GM12878 (cell line): ENCODE measurements around the gene SIX3. TPM values are rescaled to one million over a fixed set of nuclear protein-coding genes. Genes with fewer than 3 reads are reported as not detected.

Experiments
- ATAC-seq: fragments of 200-7000 bp; cut with Tn5 transposase; 3 replicates; pipeline ENCODE4 v1.9.1; 2020; ENCODE audit warnings: mild to moderate bottlenecking, moderate library complexity
- BruUV-seq: library from RNA; stranded (reverse); fragments of 400-500 nt; replicated peaks from 2 replicates; lab custom pipeline; 2021; lab: Mats Ljungman, UMichigan
- CTCF ChIA-PET: fragments of 300-600 bp; sonication (Branson Sonifier 250); formaldehyde crosslinking; extraction: SDS; loops from one replicate; lab custom pipeline; 2021; ENCODE audit warnings: inconsistent platforms; lab: Yijun Ruan, JAX
- POLR2A ChIA-PET: fragments of 350-600 bp; formaldehyde crosslinking; extraction: SDS; loops from one replicate; lab custom pipeline; 2021; ENCODE audit warnings: inconsistent platforms; lab: Charles Lee
- RAD21 ChIA-PET: fragments of 300-600 bp; sonication (Branson Sonifier 250); formaldehyde crosslinking; loops from one replicate; lab custom pipeline; 2023; ENCODE audit warnings: antibody characterized with exemption; ENCODE audit not compliant: unreplicated experiment; lab: Charles Lee
- SMC1A ChIA-PET: fragments of 300-600 bp; sonication (Branson Sonifier 250); formaldehyde crosslinking; loops from one replicate; lab custom pipeline; 2023; ENCODE audit not compliant: unreplicated experiment, uncharacterized antibody; lab: Charles Lee
- DNase-seq: peaks from one replicate; pipeline ENCODE4 v3.0.0-alpha.2; 2011; ENCODE audit warnings: low read depth, low spot score
- FAIRE-seq: peaks from 3 replicates; lab custom pipeline; 2011; peaks lifted over from hg19 to GRCh38; lab: Jason Lieb, UNC
- H2AFZ ChIP-seq: 2 replicates; pipeline ENCODE4 v1.6.0; 2011; ENCODE audit warnings: low read depth, low read length, control low read depth; ENCODE audit not compliant: control insufficient read depth
- H3K27ac ChIP-seq: 2 replicates; pipeline ENCODE4 v1.5.1; 2011; ENCODE audit warnings: control low read depth; ENCODE audit not compliant: control insufficient read depth, insufficient read depth
- H3K27me3 ChIP-seq, 2 experiments: replicated peaks in 1 of 2; 2 replicates each; pipeline versions ENCODE4 v1.6.0 to v1.6.1; 2011; ENCODE audit warnings: low read length in 1 of 2; ENCODE audit not compliant: control insufficient read depth in 2 of 2, insufficient read depth in 2 of 2
- H3K36me3 ChIP-seq, 2 experiments: 2 replicates each; pipeline ENCODE4 v1.5.1; 2011; ENCODE audit warnings: low read length in 1 of 2; ENCODE audit not compliant: control insufficient read depth in 2 of 2, insufficient read depth in 2 of 2
- H3K4me1 ChIP-seq: 2 replicates; pipeline ENCODE4 v1.6.1; 2011; ENCODE audit warnings: mild to moderate bottlenecking, low read length, moderate library complexity, mixed read lengths; ENCODE audit not compliant: control insufficient read depth, insufficient read depth
- H3K4me2 ChIP-seq: 2 replicates; pipeline ENCODE4 v1.6.0; 2011; ENCODE audit warnings: control low read depth; ENCODE audit not compliant: control insufficient read depth, insufficient read depth
- H3K4me3 ChIP-seq: fragments of 200-600 bp; sonication (generic); 2 replicates; pipeline ENCODE4 v1.5.1; 2016
- H3K79me2 ChIP-seq: 2 replicates; pipeline ENCODE4 v1.6.0; 2011; ENCODE audit warnings: low read length; ENCODE audit not compliant: control insufficient read depth, insufficient read depth
- H3K9ac ChIP-seq: 2 replicates; pipeline ENCODE4 v1.8.0; 2011; ENCODE audit warnings: low read length, control low read depth, mixed read lengths; ENCODE audit not compliant: control insufficient read depth, insufficient read depth
- H3K9me3 ChIP-seq: replicated peaks from 3 replicates; pipeline ENCODE4 v1.5.1; 2011; ENCODE audit warnings: mild to moderate bottlenecking, low read length; ENCODE audit not compliant: control insufficient read depth, insufficient read depth
- H4K20me1 ChIP-seq: 2 replicates; pipeline ENCODE4 v1.6.0; 2011; ENCODE audit not compliant: control insufficient read depth, insufficient read depth
- HDGF ChIP-seq: fragments of 450-650 bp; IDR thresholded peaks from 2 replicates; pipeline ENCODE4 v1.6.1; 2016; ENCODE audit warnings: antibody characterized with exemption
- KDM1A ChIP-seq: fragments of 200-600 bp; sonication (generic); IDR thresholded peaks from 2 replicates; pipeline ENCODE4 v1.6.1; 2016; ENCODE audit warnings: borderline replicate concordance
- KLF5 ChIP-seq: fragments of 450-650 bp; IDR thresholded peaks from 2 replicates; pipeline ENCODE4 v1.6.1; 2014; ENCODE audit warnings: mild to moderate bottlenecking; ENCODE audit not compliant: partially characterized antibody
- NRF1 ChIP-seq: conservative IDR thresholded peaks from 2 replicates; pipeline ENCODE4 v1.6.1; 2011; ENCODE audit warnings: mild to moderate bottlenecking, low read depth, low read length, improper control_type of control experiment
- PAX8 ChIP-seq: fragments of 450-650 bp; IDR thresholded peaks from 2 replicates; pipeline ENCODE4 v1.6.1; 2017; ENCODE audit warnings: mild to moderate bottlenecking, moderate library complexity
- RBBP5 ChIP-seq: fragments of 200-600 bp; sonication (generic); conservative IDR thresholded peaks from 2 replicates; pipeline ENCODE4 v1.6.1; 2016
- SMAD5 ChIP-seq: IDR thresholded peaks from 2 replicates; pipeline ENCODE4 v1.6.1; 2016; ENCODE audit warnings: antibody characterized with exemption, low read depth
- SUZ12 ChIP-seq: fragments of 200-600 bp; sonication (generic); IDR thresholded peaks from one replicate; pipeline ENCODE4 v1.6.1; 2018; ENCODE audit warnings: antibody characterized with exemption, mild to moderate bottlenecking; ENCODE audit not compliant: unreplicated experiment
- ZNF274 ChIP-seq: IDR thresholded peaks from one replicate; pipeline ENCODE4 v1.8.0; 2011; ENCODE audit not compliant: insufficient read length, insufficient read depth
- WGBS: methylation state at CpG from one replicate; pipeline ENCODE4 v1.1.6; 2016; ENCODE audit warnings: low lambda C conversion rate; ENCODE audit not compliant: insufficient replicate concordance, insufficient coverage; ENCODE audit errors: missing lambda C conversion rate; 5-methylcytosine and 5-hydroxymethylcytosine counted together
- in situ Hi-C: fragments of 300-500 bp; cut with MboI; formaldehyde crosslinking; loops from 9 replicates; pipeline ENCODE4 v1.14.3; 2018; ENCODE audit warnings: mixed read lengths
- intact Hi-C: fragments of 100-400 bp; cut with micrococcal nuclease; formaldehyde crosslinking; loops from one replicate; pipeline ENCODE4 v1.14.2; 2022; ENCODE audit not compliant: unreplicated experiment
- polyA plus RNA-seq, 11 experiments: library from polyadenylated mRNA; depleted of rRNA in 4 of 11; unstranded in 6 of 11; stranded (reverse) in 5 of 11; fragments of >200 nt; fragmentation: Nextera tagmentation in 4 of 11; fragmentation: Illumina TruSeq in 1 of 11; extraction: Ambion mirVana in 4 of 11; extraction: Trizol in 1 of 11; gene quantifications; 1 replicate in 1 of 11; 2 replicates in 10 of 11; pipeline versions ENCODE4 v1.2.1 to v1.2.3, GENCODE V29; 2011 to 2016; ENCODE audit warnings: inconsistent platforms in 2 of 11, missing spikeins in 2 of 11, low read depth in 1 of 11
- total RNA-seq, 4 experiments: library from RNA; depleted of rRNA in 3 of 4; stranded (reverse); fragments of >200 nt in 3 of 4; fragmentation: Illumina TruSeq in 1 of 4; extraction: Trizol in 1 of 4; gene quantifications; 2 replicates each; pipeline versions ENCODE4 v1.2.1 to v1.2.3, GENCODE V29; 2013 to 2021
- TF ChIP-seq, protein P1 (sequence below): fragments of 450-650 bp; IDR thresholded peaks from 2 replicates; pipeline ENCODE4 v1.6.1; 2017; ENCODE audit warnings: mild to moderate bottlenecking, moderate library complexity

The SIX3 gene
- total and polyA plus RNA-seq, 10 of the 15 experiments (the other 5 are each of a cell fraction or from before 2014, with no cell fraction given): 0.05 to 0.42 (median 0.13) TPM; not detected in 4

DNA sequence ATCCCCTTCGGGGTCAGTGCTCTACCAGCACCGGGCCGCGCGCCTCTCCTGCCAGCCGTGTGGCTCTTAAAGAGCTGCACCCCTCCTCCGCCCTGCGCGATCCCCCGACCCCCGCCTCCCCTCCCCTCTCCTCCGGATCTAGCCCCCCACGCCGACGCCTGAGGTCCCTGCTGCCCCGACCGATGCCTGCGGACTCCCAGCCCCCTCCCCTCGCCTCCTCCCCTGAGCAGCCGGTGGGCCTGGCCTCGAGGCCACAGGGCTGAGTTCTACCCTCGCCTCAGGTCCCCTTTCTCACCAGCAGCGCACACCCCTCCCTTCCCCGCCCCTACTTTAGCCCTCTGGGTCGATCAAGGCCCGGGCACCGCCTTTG, 5.8 kb upstream of the SIX3 start:
- ATAC-seq (peak; percentile 15; the same call in 2 of the 3 replicates), DNase-seq (no peak), FAIRE-seq (no peak)
- Histone ChIP-seq H3K9ac (no peak overlapping the region), H3K27me3 (peaks cover 31 to 35% of the 10 kb centered on the region in 2 experiments), H3K4me2 (no peak overlapping the region; the same call in 1 of the 2 replicates), H3K4me1 (no peaks in the 10 kb centered on the region), H3K79me2 (no peaks in the 10 kb centered on the region), H3K4me3 (no peak overlapping the region), H3K36me3 (no peaks in the 10 kb centered on the region), H3K9me3 (no peaks in the 10 kb centered on the region; the same call in 2 of the 3 replicates), H4K20me1 (no peaks in the 10 kb centered on the region), H3K27ac (no peak overlapping the region), H2AFZ (no peak overlapping the region)
- SMC1A ChIA-PET: interaction anchor here (1.3 kb wide), 1 partner anchor 456 kb away, joined by 4 read pairs; no protein-coding TSS in a partner anchor
- 14% methylated on average over 15 of the region's 27 CpGs for WGBS
- in situ Hi-C loops (no loop called here), intact Hi-C loops (no loop called here)
- RAD21 ChIA-PET: interaction anchor here (1.1 kb wide), 1 partner anchor 20 kb away, joined by 4 read pairs; no protein-coding TSS in a partner anchor
- TF ChIP-seq SUZ12: peak; percentile 61
- TF ChIP-seq SMAD5: no peak
- CTCF ChIA-PET: interaction anchor here (0.7 to 1.9 kb wide), 2 partner anchors 20 to 180 kb away, joined by 3 to 5 read pairs; no protein-coding TSS in a partner anchor
- POLR2A ChIA-PET: no interaction called here
- BruUV-seq: no TSS peak

- Histone ChIP-seq H3K36me3 (no peaks in the 10 kb centered on the region), H3K79me2 (no peaks in the 10 kb centered on the region), H4K20me1 (no peaks in the 10 kb centered on the region), H3K4me3 (no peak overlapping the region), H3K4me2 (no peak overlapping the region), H3K27me3 (peaks cover 35 to 39% of the 10 kb centered on the region in 2 experiments), H3K9me3 (no peaks in the 10 kb centered on the region; the same call in 2 of the 3 replicates), H2AFZ (no peak overlapping the region), H3K27ac (no peak overlapping the region), H3K9ac (no peak overlapping the region), H3K4me1 (no peaks in the 10 kb centered on the region)
- no TSS peak for BruUV-seq
- ATAC-seq (no peak), FAIRE-seq (no peak), DNase-seq (no peak)
- in situ Hi-C loops (no loop called here), intact Hi-C loops (no loop called here)
- POLR2A ChIA-PET: no interaction called here
- CTCF ChIA-PET: interaction anchor here (1.9 kb wide), 2 partner anchors 19 to 455 kb away, joined by 5 to 8 read pairs; no protein-coding TSS in a partner anchor
- WGBS: 49% methylated on average over 6 of the region's 6 CpGs
- RAD21 ChIA-PET: no interaction called here
- SMC1A ChIA-PET: interaction anchor here (1.3 kb wide), 1 partner anchor 456 kb away, joined by 4 read pairs; no protein-coding TSS in a partner anchor
- TF ChIP-seq KLF5 (no peak), ZNF274 (no peak), HDGF (no peak), NRF1 (no peak), RBBP5 (no peak), PAX8 (no peak), KDM1A (no peak)
- TF ChIP-seq, protein P1, sequence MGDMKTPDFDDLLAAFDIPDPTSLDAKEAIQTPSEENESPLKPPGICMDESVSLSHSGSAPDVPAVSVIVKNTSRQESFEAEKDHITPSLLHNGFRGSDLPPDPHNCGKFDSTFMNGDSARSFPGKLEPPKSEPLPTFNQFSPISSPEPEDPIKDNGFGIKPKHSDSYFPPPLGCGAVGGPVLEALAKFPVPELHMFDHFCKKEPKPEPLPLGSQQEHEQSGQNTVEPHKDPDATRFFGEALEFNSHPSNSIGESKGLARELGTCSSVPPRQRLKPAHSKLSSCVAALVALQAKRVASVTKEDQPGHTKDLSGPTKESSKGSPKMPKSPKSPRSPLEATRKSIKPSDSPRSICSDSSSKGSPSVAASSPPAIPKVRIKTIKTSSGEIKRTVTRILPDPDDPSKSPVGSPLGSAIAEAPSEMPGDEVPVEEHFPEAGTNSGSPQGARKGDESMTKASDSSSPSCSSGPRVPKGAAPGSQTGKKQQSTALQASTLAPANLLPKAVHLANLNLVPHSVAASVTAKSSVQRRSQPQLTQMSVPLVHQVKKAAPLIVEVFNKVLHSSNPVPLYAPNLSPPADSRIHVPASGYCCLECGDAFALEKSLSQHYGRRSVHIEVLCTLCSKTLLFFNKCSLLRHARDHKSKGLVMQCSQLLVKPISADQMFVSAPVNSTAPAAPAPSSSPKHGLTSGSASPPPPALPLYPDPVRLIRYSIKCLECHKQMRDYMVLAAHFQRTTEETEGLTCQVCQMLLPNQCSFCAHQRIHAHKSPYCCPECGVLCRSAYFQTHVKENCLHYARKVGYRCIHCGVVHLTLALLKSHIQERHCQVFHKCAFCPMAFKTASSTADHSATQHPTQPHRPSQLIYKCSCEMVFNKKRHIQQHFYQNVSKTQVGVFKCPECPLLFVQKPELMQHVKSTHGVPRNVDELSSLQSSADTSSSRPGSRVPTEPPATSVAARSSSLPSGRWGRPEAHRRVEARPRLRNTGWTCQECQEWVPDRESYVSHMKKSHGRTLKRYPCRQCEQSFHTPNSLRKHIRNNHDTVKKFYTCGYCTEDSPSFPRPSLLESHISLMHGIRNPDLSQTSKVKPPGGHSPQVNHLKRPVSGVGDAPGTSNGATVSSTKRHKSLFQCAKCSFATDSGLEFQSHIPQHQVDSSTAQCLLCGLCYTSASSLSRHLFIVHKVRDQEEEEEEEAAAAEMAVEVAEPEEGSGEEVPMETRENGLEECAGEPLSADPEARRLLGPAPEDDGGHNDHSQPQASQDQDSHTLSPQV: no peak
Observed at GRCh38 chr2:44936275-44936674, 5.2 kb upstream of the SIX3 start.
